Keratinocyte (primary cell): ENCODE data around the gene KRTAP6-3.

Experiments
- EZH2 ChIP-seq: IDR thresholded peaks from one replicate; pipeline ENCODE4 v1.6.1; 2012; ENCODE audit warnings: inconsistent platforms, mild to moderate bottlenecking, low read length, moderate library complexity
- TF ChIP-seq, protein P1 (sequence below), 3 experiments: IDR thresholded peaks in 1 of 3; conservative IDR thresholded peaks in 1 of 3; optimal IDR thresholded peaks in 1 of 3; 2 replicates in 2 of 3; 3 replicates in 1 of 3; pipeline versions ENCODE3 to v1.5.1; 2011; ENCODE audit warnings: low read length in 3 of 3, mild to moderate bottlenecking in 3 of 3, moderate library complexity in 2 of 3, control low read depth in 1 of 3, inconsistent platforms in 1 of 3; ENCODE audit not compliant: insufficient read depth in 2 of 3; ENCODE audit errors: extremely low read depth in 1 of 3

DNA sequence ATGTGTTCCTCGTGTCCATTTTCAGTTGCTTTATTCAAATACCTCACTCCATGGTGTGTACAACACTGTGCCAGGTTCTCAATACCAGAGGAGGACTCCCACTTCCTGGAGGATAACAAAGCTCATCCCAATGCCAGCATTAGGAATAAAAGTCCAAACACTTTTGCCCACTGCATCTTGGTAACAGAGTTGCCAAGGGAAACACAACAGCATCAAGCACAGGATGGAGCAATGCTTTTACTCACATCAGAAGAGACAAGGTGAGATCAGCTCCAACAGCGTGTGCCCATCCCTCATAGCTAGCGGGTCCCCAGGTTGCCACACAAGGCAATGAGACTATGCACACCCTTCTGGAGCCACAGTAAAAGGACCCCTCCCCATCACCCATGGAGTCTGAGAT is 31.1 kb downstream of the KRTAP6-3 start:
- TF ChIP-seq, protein P1, sequence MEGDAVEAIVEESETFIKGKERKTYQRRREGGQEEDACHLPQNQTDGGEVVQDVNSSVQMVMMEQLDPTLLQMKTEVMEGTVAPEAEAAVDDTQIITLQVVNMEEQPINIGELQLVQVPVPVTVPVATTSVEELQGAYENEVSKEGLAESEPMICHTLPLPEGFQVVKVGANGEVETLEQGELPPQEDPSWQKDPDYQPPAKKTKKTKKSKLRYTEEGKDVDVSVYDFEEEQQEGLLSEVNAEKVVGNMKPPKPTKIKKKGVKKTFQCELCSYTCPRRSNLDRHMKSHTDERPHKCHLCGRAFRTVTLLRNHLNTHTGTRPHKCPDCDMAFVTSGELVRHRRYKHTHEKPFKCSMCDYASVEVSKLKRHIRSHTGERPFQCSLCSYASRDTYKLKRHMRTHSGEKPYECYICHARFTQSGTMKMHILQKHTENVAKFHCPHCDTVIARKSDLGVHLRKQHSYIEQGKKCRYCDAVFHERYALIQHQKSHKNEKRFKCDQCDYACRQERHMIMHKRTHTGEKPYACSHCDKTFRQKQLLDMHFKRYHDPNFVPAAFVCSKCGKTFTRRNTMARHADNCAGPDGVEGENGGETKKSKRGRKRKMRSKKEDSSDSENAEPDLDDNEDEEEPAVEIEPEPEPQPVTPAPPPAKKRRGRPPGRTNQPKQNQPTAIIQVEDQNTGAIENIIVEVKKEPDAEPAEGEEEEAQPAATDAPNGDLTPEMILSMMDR (optimal IDR thresholded peaks at IDR 0.05 in 1 of 3, IDR thresholded peaks at IDR 0.05 in 1 of 3, conservative IDR thresholded peaks at IDR 0.05 in 1 of 3; ENCODE audit: extremely low read depth in 1 of 3, insufficient read depth in 2 of 3, low read length in 3 of 3): no peak
- TF ChIP-seq EZH2: no peak
